IMR-90 (cell line): ENCODE data around the gene CTNND2. TPM values are rescaled to one million over a fixed set of nuclear protein-coding genes. Genes with fewer than 3 reads are reported as not detected.

Experiments used
- ATAC-seq: fragments of 200-7000 bp; cut with Tn5 transposase; 2 replicates; pipeline ENCODE4 v1.9.1; 2020; ENCODE audit warnings: low read depth, mild to moderate bottlenecking, moderate library complexity
- BruUV-seq: library from RNA; stranded (reverse); fragments of 400-500 nt; replicated peaks from 2 replicates; lab custom pipeline; 2021; lab: Mats Ljungman, UMichigan
- CTCF ChIA-PET: fragments of 300-600 bp; formaldehyde crosslinking; extraction: SDS; loops from one replicate; lab custom pipeline; 2021; ENCODE audit warnings: antibody characterized with exemption; lab: Yijun Ruan, JAX
- POLR2A ChIA-PET: fragments of 300-600 bp; sonication (Branson Sonifier 250); formaldehyde crosslinking; loops from one replicate; lab custom pipeline; 2022; ENCODE audit warnings: antibody characterized with exemption; ENCODE audit not compliant: unreplicated experiment; lab: Charles Lee
- DNase-seq: peaks from one replicate; pipeline ENCODE4 v3.0.0; 2013
- H2AFZ ChIP-seq: replicated peaks from 2 replicates; pipeline ENCODE3; 2013; ENCODE audit warnings: low read length, mild to moderate bottlenecking; ENCODE audit not compliant: poor library complexity
- H2AK5ac ChIP-seq: 2 replicates; pipeline ENCODE4 v1.6.1; 2013; ENCODE audit warnings: low read depth, low read length, inconsistent platforms
- H2AK9ac ChIP-seq: replicated peaks from 2 replicates; pipeline ENCODE3; 2013; ENCODE audit warnings: mild to moderate bottlenecking, low read depth, low read length, moderate library complexity; ENCODE audit not compliant: poor library complexity
- H2BK120ac ChIP-seq: 2 replicates; pipeline ENCODE4 v1.6.1; 2013; ENCODE audit warnings: low read depth, low read length, inconsistent platforms
- H2BK15ac ChIP-seq: 3 replicates; pipeline ENCODE4 v1.6.1; 2013; ENCODE audit warnings: low read depth, low read length, inconsistent platforms
- H2BK20ac ChIP-seq: 2 replicates; pipeline ENCODE4 v1.6.1; 2013; ENCODE audit warnings: low read depth, mild to moderate bottlenecking, inconsistent platforms, low read length, moderate library complexity
- H2BK5ac ChIP-seq: 2 replicates; pipeline ENCODE4 v1.6.1; 2013; ENCODE audit warnings: mild to moderate bottlenecking, low read depth, low read length, inconsistent platforms; ENCODE audit not compliant: poor library complexity, severe bottlenecking
- H3K14ac ChIP-seq: replicated peaks from 2 replicates; pipeline ENCODE4 v1.6.1; 2013; ENCODE audit warnings: low read depth, low read length, inconsistent platforms
- H3K18ac ChIP-seq: 2 replicates; pipeline ENCODE4 v1.6.1; 2013; ENCODE audit warnings: low read depth, low read length, control low read depth
- H3K23ac ChIP-seq: 2 replicates; pipeline ENCODE4 v1.6.1; 2013; ENCODE audit warnings: low read depth, low read length, inconsistent platforms
- H3K27ac ChIP-seq: 2 replicates; pipeline ENCODE4 v1.5.1; 2013; ENCODE audit warnings: mild to moderate bottlenecking, control low read depth, low read length; ENCODE audit not compliant: insufficient read depth
- H3K27me3 ChIP-seq: 2 replicates; pipeline ENCODE4 v1.6.1; 2013; ENCODE audit warnings: low read length; ENCODE audit not compliant: control insufficient read depth, insufficient read depth
- H3K36me3 ChIP-seq: 2 replicates; pipeline ENCODE4 v1.6.1; 2013; ENCODE audit warnings: low read length, mixed read lengths; ENCODE audit not compliant: control insufficient read depth, insufficient read depth
- H3K4ac ChIP-seq: 2 replicates; pipeline ENCODE4 v1.6.1; 2013; ENCODE audit warnings: low read depth, low read length, inconsistent platforms
- H3K4me1 ChIP-seq: 2 replicates; pipeline ENCODE4 v1.6.1; 2013; ENCODE audit warnings: low read length, mixed read lengths; ENCODE audit not compliant: control insufficient read depth, insufficient read depth
- H3K4me2 ChIP-seq: 2 replicates; pipeline ENCODE4 v1.6.1; 2013; ENCODE audit warnings: low read depth, mild to moderate bottlenecking, control low read depth, low read length, moderate library complexity
- H3K4me3 ChIP-seq: 2 replicates; pipeline ENCODE4 v1.5.1; 2013; ENCODE audit warnings: low read depth, mild to moderate bottlenecking, control low read depth, low read length, moderate library complexity; ENCODE audit not compliant: insufficient read depth
- H3K56ac ChIP-seq: 2 replicates; pipeline ENCODE4 v1.6.1; 2013; ENCODE audit warnings: low read length, inconsistent platforms; ENCODE audit not compliant: insufficient read depth; ENCODE audit errors: extremely low read depth
- H3K79me1 ChIP-seq, 2 experiments: 2 replicates each; pipeline ENCODE4 v1.6.1; 2013; ENCODE audit warnings: low read length in 2 of 2, inconsistent platforms in 1 of 2, low read depth in 1 of 2
- H3K9ac ChIP-seq: 2 replicates; pipeline ENCODE4 v1.6.1; 2013; ENCODE audit warnings: low read depth, low read length, control low read depth
- H3K9me1 ChIP-seq: 2 replicates; pipeline ENCODE4 v1.6.1; 2013; ENCODE audit warnings: low read length, inconsistent platforms; ENCODE audit not compliant: insufficient read depth
- H3K9me3 ChIP-seq: 2 replicates; pipeline ENCODE4 v1.6.1; 2013; ENCODE audit warnings: low read length; ENCODE audit not compliant: control insufficient read depth, insufficient read depth
- H4K20me1 ChIP-seq: 2 replicates; pipeline ENCODE4 v1.6.1; 2013; ENCODE audit warnings: low read length, inconsistent platforms; ENCODE audit not compliant: insufficient read depth
- H4K5ac ChIP-seq: 2 replicates; pipeline ENCODE4 v1.6.1; 2013; ENCODE audit warnings: mild to moderate bottlenecking, low read depth, low read length, control low read depth
- H4K8ac ChIP-seq, 2 experiments: 2 replicates each; pipeline ENCODE4 v1.6.1; 2013; ENCODE audit warnings: low read depth in 2 of 2, low read length in 2 of 2, control low read depth in 1 of 2, inconsistent platforms in 1 of 2
- H4K91ac ChIP-seq: 2 replicates; pipeline ENCODE4 v1.6.1; 2013; ENCODE audit warnings: low read depth, low read length, inconsistent platforms; ENCODE audit not compliant: insufficient read depth
- POLR2A ChIP-seq: IDR thresholded peaks from 2 replicates; pipeline ENCODE4 v1.6.1; 2012; ENCODE audit warnings: mild to moderate bottlenecking, low read depth, low read length
- RAD21 ChIP-seq: IDR thresholded peaks from 2 replicates; pipeline ENCODE4 v1.6.1; 2012; ENCODE audit warnings: low read length, improper control_type of control experiment
- RCOR1 ChIP-seq: IDR thresholded peaks from 2 replicates; pipeline ENCODE4 v1.6.1; 2012; ENCODE audit warnings: mild to moderate bottlenecking, low read length, improper control_type of control experiment; ENCODE audit not compliant: insufficient replicate concordance
- WGBS, 2 experiments: methylation state at CpG; one replicate each; pipeline versions ENCODE4 v1.1.5 to v1.1.7; 2013; ENCODE audit warnings: missing lambda C conversion rate in 2 of 2; ENCODE audit not compliant: insufficient read length in 1 of 2; ENCODE audit errors: extremely low coverage in 2 of 2; 5-methylcytosine and 5-hydroxymethylcytosine counted together
- dilution Hi-C: fragments of 300-500 bp; cut with HindIII; formaldehyde crosslinking; loops from one replicate; pipeline ENCODE4 v1.14.3; 2018; ENCODE audit warnings: low sequenced_read_pairs; ENCODE audit not compliant: unreplicated experiment
- in situ Hi-C: fragments of 300-500 bp; cut with MboI; formaldehyde crosslinking; loops from 3 replicates; pipeline ENCODE4 v1.14.3; 2019; ENCODE audit warnings: low sequenced_read_pairs, inconsistent platforms, mixed read lengths
- intact Hi-C: fragments of 100-400 bp; cut with micrococcal nuclease; formaldehyde crosslinking; loops from 2 replicates; pipeline ENCODE4 v1.10.0; 2022
- polyA plus RNA-seq, 3 experiments: library from polyadenylated mRNA; depleted of rRNA; stranded (reverse); fragments of >200 nt; gene quantifications; 2 replicates each; pipeline ENCODE4 v1.2.3, GENCODE V29; 2012; ENCODE audit warnings: low replicate concordance in 1 of 3
- total RNA-seq: library from RNA; depleted of rRNA; stranded (reverse); fragments of >200 nt; gene quantifications from 2 replicates; pipeline ENCODE4 v1.2.3, GENCODE V29; 2012
- TF ChIP-seq, protein P1 (sequence below): fragments of 150-350 bp; IDR thresholded peaks from 2 replicates; pipeline ENCODE4 v1.6.1; 2016; ENCODE audit warnings: low read depth, mild to moderate bottlenecking, low read length, moderate library complexity, borderline replicate concordance
- TF ChIP-seq, protein P2 (sequence below): conservative IDR thresholded peaks from 2 replicates; pipeline ENCODE4 v1.5.1; 2012; ENCODE audit warnings: mild to moderate bottlenecking, low read depth, low read length, improper control_type of control experiment

The CTNND2 gene
- total and polyA plus RNA-seq, 2 of the 4 experiments (the other 2 are of a cell fraction): not detected

DNA sequence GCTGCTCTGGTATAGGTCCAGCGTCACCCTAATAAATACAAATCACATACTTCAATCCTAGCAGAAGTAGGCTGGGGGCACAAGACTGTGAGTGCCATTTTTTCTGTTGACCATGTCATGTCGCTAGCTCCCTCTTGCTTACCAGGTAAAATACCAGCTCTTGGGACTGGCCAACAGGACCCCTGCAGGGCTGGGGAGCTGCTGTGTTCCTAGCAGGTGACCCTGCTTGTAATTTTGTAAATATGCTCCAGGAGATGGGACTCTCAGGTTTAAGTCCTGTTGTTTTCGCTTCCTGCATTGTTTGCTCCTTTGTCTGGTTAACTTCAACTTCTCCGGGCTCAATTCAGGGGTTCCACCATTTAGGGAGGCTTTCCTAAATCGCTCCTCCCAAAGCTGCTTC, 856.6 kb downstream of the CTNND2 start:
- Histone ChIP-seq H3K23ac (no peak overlapping the region), H3K18ac (no peak overlapping the region), H2AFZ (no peak overlapping the region), H3K27me3 (peaks cover 7% of the 10 kb centered on the region), H3K56ac (no peak overlapping the region), H2BK15ac (no peak overlapping the region), H3K4me2 (no peak overlapping the region), H3K4ac (no peak overlapping the region), H4K8ac (no peak overlapping the region), H3K79me1 (no peaks in the 10 kb centered on the region), H3K9me3 (no peaks in the 10 kb centered on the region), H3K9me1 (no peaks in the 10 kb centered on the region), H2BK5ac (no peak overlapping the region), H3K27ac (no peak overlapping the region), H3K14ac (no peak overlapping the region), H3K36me3 (no peaks in the 10 kb centered on the region), H2BK20ac (no peak overlapping the region), H4K20me1 (no peaks in the 10 kb centered on the region), H2AK5ac (no peak overlapping the region), H4K91ac (no peak overlapping the region), H4K5ac (no peak overlapping the region), H3K4me1 (no peaks in the 10 kb centered on the region), H3K9ac (no peak overlapping the region), H3K4me3 (no peak overlapping the region), H2AK9ac (no peak overlapping the region), H2BK120ac (no peak overlapping the region)
- dilution Hi-C loops: no loop called here
- ChIA-PET POLR2A (no interaction called here), CTCF (no interaction called here)
- intact Hi-C loops: loop anchor here (5.0 kb wide), 1 partner anchor 185 kb away; no protein-coding TSS in a partner anchor
- 36% methylated on average over 3 of the region's 5 CpGs; no CpG with 5 or more reads in 1 of the 2 experiments for WGBS, 2 experiments
- ATAC-seq (no peak), DNase-seq (no peak)
- TF ChIP-seq RAD21 (no peak), RCOR1 (no peak), POLR2A (no peak)
- TF ChIP-seq, protein P1, sequence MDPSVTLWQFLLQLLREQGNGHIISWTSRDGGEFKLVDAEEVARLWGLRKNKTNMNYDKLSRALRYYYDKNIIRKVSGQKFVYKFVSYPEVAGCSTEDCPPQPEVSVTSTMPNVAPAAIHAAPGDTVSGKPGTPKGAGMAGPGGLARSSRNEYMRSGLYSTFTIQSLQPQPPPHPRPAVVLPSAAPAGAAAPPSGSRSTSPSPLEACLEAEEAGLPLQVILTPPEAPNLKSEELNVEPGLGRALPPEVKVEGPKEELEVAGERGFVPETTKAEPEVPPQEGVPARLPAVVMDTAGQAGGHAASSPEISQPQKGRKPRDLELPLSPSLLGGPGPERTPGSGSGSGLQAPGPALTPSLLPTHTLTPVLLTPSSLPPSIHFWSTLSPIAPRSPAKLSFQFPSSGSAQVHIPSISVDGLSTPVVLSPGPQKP: no peak
- TF ChIP-seq, protein P2, sequence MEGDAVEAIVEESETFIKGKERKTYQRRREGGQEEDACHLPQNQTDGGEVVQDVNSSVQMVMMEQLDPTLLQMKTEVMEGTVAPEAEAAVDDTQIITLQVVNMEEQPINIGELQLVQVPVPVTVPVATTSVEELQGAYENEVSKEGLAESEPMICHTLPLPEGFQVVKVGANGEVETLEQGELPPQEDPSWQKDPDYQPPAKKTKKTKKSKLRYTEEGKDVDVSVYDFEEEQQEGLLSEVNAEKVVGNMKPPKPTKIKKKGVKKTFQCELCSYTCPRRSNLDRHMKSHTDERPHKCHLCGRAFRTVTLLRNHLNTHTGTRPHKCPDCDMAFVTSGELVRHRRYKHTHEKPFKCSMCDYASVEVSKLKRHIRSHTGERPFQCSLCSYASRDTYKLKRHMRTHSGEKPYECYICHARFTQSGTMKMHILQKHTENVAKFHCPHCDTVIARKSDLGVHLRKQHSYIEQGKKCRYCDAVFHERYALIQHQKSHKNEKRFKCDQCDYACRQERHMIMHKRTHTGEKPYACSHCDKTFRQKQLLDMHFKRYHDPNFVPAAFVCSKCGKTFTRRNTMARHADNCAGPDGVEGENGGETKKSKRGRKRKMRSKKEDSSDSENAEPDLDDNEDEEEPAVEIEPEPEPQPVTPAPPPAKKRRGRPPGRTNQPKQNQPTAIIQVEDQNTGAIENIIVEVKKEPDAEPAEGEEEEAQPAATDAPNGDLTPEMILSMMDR: no peak
- BruUV-seq: no TSS peak
- in situ Hi-C loops: no loop called here
